Glomerular visceral epithelial cell (primary cell): Measurements from ENCODE around the gene PTPRD.

Experiments
- DNase-seq: peaks from one replicate; pipeline ENCODE4 v3.0.0-alpha.2; 2016; ENCODE audit errors: extremely low spot score

Gene PTPRD

DNA sequence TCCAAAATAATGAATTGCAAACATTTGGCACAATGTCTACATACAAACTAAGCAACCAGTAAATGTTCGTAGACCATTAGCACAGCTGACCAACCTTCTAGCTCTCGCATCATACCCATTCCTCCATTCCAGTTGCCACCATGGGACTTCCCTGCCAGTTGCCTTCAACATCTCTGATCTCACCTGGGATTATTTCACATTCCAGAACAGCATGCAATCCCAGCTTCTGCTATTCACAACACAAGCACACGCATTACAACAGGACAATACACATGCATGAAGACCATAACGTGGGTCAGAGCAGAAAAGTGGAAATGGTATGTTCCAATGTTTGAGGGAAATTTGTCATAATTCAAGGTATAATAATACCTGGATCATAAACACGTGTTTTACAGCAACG lies 1965.0 kb downstream of the PTPRD start:
- DNase-seq: no peak

DNA sequence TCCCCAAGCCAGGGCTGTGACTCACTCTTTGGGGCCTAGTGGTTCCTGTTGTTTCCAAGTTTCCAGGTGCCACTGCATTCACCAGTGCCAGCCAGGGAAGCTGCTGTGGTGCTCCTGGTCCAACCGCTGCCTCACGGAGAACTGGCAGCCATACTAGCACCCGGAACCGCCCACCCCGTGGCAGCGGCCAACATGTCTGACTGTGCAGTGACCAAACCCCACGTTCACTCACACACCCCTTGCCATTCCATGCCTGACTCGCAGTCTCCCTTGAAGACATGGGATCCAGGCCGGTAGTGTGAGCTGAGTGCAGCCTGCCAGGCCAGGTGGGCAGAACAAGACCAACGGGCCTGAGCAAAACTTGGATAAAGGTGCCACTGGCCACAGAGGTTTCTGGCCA lies 1968.2 kb downstream of the PTPRD start:
- DNase-seq: no peak

DNA sequence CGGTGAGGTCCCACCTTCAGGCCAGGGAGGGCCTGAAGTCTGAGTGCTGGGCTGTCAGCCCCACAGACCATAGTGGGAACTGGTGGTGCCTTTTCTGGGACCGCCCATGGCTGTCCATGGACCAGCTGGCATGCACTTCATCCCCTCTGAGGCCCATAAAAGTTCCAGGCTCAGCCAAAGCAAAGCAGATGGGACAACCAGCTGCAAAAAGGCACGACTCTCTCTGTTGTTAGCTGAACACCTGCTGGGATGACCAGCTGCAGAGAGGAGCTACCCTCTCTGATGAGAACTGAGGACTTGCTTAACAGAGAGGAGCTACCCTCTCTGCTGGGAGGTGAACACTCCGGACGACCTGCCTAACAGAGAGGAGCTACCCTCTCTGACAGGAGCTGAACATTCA lies 1968.9 kb downstream of the PTPRD start:
- no peak for DNase-seq

DNA sequence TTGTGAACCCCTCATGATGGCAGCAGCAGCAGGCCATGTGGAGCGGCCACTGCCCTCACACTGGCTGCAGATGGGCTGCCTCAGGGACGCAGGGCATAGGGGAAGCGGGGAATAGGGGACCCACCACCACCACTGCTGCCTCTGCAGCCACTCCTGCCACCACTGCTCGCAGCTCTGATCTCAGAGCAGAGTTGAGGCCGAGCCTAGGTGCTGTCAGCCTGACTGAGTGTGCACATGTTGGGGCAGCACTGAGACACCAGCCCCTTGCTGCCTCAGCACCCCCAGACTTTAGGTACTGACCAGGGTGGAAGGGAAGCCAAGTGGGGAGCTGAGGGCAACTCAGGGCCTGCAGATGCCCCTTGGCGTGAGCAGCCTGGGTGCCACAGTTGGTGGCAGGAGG lies 1969.3 kb downstream of the PTPRD start:
- no peak for DNase-seq

DNA sequence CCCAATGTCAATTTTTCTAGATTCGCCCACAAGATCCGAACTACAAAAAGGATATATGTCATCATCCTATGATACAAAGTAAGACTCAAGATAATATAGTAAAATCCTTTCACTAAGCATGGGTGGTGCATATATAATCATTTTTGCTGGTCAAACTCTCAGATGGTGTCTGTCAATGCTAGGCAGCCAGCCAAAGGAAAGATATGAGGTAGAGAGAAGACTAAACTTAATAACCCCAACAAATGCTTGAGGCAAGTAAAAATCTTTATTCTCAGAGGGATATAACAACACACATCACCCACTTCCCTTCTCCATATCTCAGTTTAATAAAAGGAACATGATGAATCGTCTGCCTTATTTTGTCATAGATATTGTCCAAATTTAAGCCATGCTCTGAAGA lies 1972.0 kb downstream of the PTPRD start:
- DNase-seq: no peak

DNA sequence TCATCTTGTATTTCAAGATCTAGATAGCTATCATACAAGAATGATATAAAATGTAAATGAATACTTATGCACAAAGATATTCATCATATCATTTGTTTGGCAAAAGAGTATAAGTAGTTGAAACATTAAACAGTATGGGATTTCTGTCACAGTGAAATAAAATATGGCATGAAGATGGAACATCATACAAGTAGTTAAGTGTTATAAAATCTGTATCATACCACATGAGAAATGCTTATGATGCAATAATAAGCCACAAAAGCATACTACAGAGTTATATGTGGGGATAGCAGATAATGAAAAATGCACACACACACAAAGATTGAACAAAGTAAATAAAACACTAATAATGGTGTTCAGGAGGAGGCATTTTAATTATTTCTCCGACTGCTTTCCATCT lies 1975.2 kb downstream of the PTPRD start:
- no peak for DNase-seq

DNA sequence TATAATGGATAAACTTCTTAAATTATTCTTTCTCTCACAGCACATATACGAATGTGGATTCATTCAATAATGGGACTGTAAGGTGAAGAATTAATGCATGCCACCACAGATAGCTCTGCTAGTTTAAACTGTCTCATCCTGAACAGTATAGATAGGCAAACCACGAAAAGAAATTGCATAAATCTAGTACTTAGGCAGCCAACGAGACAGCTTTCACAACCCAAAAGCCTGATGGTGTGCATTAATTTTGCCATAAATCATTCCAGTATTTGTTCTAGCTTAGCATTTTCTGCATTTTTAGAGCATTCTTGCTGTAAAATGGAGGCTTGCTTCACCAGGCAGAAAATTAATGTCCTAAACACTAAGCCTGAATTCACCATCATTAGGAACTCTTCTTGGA lies 1979.0 kb downstream of the PTPRD start:
- no peak for DNase-seq

DNA sequence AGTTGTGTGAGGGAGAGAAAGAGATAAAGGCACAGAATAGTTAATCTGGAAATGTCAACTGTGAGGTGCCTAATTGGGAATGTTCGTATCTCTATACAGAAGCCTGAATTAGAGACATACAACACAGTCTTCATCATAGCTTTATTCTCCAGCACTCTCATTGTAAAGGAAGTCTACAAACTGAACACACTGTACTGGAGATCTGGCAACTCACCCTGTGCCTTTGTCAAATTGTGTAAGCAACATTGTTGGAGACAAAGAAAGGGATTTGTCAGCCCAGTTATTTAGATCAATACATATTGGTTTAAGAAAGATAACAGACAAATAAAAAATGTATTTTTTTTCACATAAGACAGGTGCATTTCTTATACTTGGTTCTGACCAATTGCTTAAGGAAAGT lies 1980.3 kb downstream of the PTPRD start:
- no peak for DNase-seq

DNA sequence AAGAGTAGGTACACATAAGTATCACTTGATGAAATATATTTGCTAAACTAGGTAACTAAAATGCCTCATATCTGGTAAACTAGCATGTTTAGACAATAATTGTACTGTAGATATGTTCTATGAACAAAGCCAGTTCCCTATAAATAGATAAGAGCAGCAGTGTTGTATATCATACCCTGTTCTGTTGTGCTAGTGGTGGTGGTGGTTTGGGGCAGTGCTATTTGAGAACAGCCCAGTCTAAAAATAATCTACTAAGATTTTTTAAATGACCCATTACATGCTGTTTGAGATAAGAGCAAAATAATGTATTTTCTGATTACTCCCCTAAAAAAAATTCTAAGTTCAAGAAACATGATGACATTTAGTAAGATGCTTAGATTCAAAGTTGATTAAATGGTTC lies 1984.0 kb downstream of the PTPRD start:
- no peak for DNase-seq

DNA sequence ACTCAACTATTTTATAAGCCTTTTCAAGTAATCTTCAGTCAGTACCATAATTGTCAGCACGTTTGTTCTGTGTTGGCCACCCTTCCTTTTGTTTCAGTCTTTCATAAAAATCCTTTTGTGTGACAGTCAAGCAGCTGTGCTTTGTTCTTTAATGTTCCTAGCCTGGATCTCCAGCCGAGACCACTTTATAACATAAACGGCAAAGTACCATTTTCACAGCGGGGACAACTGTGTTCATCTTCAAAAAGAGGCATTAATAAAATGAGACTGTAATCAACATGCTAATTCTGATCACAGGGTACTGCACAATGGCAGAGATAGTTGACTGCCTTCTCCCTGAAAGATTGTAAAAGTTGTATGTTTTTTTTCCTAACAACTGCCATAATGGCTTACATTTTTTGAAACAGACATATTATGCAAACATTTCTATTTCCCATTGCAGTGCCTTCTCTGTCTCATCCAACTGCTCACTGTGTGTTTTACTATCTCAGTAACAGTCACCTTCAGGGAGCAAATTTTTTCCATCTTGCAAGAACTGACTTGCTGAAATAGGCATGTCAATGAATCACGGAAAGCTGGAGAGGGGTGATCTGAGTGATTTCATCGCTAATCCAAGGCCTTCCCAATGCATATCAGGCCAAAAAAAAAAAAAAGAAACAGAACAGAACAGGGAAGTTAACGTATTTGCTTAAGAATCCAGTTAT lies 1984.7 kb downstream of the PTPRD start:
- no peak for DNase-seq

DNA sequence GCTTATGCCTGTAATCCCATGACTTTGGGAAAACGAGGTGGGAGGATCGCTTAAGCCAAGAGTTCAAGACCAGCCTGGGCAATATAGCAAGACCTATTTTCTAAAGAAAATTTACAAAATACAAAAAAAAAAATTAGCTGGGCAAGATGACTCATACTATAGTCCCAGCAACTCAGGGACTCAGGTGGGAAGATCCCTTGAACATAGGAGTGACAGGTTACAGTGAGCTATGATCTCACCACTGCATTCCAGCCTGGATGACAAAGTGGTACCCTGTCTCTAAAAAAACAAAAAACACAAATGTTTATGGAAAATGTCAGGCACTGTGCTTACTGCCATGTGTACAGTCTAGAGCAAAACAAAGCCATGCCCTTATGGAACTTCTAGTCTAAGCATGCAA lies 1989.9 kb downstream of the PTPRD start:
- no peak for DNase-seq

DNA sequence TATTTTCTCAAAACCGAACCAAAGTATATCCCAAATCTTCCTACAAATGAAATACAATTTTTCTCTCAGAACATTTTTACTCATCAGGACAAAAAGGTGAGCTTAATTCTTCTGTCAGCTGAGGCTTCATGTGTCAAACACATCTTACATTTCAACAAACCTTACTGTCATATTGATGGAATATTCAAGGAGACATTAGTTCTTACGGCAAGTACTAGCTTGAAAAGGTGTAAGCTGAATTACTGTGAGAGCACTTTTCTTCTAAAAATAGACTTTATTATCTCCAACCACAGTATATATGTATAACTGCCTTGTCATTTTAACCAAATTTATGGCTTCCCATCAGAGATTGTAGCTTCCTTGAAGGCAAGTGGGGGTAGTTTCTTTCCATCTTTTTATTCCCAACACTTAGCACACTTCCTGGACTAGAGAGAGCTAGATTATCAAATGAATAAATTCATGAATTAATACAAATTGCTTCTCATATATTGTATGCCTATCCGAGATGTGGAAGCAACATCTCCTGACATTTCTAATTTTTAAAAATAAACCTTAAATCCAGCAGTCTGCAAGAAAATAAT lies 1990.5 kb downstream of the PTPRD start:
- no peak for DNase-seq

DNA sequence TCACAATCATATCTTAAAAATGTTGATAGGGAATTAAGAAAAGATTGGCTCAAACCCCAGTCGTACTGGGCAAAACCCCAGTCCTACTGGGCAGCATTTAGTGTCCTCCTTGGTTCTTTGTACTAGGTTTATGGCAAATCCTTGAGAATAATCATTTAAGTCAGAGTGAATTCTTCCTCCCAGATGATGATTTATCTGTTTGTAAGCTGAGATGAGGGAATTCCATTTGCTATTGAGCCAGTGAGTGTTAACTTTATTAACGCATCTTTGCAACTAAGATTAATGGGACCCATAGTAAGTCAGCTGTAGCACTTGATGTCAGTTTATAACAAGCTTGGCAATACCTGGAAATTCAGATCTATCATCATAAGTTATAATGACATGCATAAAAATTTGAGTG lies 1991.4 kb downstream of the PTPRD start:
- no peak for DNase-seq

DNA sequence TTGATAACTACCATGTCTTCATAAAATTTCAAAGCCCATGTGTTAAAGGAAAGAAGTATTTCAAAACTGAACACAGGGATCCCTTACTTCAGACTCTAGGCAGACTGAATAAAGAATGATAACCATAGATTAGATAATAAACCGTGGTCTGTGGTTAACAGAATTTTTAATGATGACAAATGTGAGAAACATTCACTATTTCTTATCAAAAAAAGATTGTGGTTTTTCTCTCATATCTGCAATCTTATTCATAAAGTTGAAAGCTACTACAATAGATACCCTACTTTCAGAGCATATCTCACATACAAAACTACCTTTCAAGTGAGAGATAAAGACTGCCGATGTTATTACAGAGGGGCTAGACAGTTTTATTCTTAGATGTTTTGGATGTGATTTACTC lies 1996.4 kb downstream of the PTPRD start:
- DNase-seq: no peak

DNA sequence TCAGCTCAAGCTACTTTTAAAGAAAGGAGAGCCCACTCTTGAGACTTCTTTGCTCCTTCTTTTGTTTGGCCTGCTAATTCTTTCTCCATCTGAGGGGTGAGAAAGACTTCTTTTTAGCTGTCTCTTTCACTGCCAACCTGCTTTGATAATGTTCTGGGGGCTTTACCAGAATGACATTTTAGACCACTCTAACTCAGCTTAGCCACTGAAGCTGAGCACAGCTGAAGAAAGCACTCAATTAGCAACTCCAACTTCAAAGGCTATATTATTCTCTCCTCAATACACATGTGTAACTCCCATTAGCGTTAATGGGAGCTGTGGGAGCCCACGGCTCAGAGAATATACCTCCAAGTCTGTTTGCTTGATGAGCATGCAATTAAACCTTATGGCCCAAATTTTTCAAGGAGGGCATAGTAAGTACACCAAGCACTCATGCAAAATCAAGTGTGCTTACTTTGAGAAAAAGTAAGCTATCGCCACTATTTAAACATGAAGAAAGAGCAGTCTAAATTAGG lies 1997.8 kb downstream of the PTPRD start:
- DNase-seq: no peak

DNA sequence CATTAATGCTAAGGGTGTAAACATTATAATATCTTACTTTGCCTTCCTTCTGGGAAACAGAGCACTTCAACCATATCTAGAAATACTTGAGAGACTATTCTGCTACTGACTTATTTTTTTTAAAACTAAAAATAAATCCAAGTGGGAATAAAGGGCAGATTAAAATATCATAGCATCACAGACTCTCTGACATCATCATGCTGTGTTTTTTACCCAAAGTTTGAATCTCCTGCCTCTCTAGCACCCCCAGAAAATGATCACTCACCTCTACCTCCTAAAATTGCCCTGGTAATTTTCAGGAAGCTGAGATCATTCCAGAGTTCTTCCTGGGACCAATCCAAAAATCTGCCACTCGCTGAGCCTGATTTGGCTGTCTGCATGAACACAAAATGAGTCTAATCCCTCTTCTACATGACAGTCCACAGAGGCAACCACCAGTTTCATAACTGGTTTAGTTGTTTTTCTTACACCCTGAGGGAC lies 1999.4 kb downstream of the PTPRD start:
- DNase-seq: no peak

DNA sequence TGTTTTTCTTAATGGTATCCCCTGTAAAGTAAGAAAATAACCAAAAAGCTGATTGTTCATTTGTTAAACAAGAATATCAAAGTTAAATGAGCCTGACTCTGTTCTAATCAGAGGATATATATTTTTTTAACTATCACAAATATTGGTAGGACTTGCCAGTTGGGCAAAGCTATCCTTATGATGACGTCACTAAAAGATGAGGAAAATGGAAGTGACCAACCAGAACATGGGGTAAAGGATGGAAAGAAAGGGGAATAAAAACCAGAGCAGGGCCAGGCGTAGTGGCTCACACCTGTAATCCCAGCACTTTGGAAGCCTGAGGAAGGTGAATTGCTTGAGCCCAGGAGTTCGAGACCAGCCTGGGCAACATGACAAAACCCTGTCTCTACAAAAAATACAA lies 2001.6 kb downstream of the PTPRD start:
- DNase-seq: no peak

DNA sequence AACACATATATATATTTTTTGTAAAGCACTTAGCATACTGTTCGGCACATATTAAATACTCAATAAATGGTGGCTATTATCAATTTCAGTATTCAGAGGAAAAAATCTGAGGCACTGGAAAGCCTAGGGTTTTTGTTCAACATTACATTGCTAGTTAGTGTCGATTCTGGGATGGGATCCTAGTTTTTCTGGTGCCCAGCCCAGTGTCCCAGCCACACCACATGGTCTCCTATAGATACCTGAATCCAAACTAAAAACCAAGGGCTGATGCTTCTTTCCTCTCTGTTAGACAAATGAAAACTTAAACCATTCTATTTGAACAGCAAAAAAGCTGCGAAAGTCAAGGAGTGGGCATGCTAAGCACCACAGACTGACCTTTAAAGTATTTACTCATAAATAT lies 2002.5 kb downstream of the PTPRD start:
- DNase-seq: no peak

DNA sequence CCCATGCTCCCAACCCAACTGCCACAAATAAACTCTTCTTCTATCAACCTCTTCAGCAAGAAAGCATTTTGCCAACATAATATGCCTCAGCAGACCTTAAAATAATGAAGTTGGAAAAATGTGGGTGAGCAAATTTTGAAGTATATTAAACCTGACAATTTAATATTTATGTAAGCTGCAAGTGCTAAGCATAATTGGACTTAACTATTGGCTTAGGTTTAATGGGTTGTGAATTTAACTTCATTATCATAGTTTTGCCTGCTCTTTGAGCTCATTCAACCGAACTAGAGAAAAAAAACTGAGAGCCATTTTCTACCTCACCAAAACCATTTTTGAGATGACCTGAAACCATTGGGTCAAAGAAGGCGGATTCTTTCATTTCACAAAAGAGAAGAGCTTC lies 2007.7 kb downstream of the PTPRD start:
- no peak for DNase-seq

DNA sequence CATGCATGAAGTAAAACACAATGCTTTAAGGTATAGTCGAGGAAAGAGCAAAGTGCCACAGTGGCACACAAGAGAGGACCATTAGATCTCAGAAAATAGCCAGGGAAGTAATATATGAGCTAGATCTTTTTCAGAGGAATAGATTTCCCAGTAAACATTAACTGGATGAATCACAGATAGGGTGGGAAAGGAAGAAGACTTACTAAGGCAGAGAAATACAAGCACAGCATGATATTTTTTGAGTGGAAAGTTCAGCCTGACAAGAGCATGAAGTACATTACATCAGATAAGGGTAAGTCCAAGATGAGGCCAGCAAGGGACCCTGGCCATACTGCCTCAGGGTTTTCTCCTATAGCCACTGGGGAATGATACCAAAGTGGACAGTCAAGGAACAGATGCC lies 2008.6 kb downstream of the PTPRD start:
- peak; percentile 44 for DNase-seq

DNA sequence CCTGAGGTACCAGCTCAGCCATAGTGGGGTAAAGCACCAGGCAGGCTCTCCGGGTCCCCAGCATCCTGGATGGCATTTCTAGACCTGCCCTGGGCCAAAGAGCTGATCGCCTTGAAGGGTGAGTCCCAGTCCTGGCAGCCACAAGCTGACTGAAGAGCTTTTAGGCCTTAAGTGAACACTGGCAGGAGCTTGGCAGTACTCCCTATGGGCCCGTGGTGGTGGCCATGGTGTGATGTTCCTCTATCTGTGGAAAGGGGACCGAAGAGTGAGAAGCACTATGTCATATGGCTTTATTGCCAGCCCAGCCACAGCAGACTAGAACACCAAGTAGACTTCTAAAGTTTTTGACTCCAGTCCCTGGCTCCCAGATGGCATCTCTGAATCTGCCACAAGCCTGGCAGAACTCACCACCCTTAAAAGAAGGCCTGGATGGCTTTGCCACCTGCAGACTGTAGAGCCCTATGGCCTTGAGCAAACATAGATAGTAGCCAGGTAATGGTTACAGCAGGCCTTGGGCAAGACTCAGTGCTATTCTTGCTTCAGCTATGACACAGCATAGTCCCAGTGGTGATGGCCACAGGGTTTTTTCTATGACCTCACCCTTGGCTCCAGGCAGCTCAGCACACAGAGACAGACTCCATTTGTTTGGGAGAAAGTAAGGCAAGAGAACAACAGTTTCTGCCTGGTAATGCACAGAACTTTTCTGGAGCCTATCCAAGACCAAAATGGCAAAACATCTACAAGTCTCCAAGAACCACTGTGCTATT lies 2011.7 kb downstream of the PTPRD start:
- DNase-seq: no peak

DNA sequence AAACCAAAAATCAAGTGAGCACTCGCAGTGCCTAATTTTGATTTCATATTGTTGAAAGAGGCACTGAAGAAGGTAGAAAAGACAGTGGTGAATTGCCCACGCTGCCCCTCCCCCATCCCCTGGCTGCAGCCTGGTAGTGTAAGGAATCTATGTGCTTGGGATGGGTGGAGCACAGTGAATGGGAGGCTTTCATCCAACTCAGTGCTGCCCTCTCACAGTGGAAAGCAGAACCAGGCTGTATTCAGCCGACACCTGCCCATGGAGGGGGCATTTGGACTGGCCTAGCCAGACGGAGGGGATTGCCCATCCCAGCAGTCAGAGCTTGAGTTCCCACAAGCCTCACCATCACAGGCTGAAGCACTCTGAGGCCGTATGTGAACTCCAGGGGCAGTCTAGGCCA lies 2012.9 kb downstream of the PTPRD start:
- DNase-seq: no peak

DNA sequence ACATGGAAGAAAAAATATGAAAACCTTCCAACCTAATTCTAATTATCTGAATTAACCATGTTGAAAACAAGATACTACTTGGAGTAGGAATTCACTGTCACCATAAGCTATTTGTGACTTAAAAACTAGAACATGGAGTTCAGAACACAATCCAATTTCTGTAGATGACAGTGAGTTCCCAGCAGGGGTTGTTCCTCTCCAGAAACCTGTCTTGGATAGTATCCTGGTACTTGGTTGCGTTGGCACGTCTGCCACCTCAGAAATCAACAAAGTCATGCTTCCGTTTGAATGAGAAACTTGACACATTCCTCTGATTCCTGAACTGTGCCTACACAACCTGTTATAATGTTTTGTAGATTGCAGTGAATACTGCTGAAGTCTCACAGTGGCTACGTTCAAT lies 2023.3 kb downstream of the PTPRD start:
- no peak for DNase-seq
